ENCODE measurements around the gene IMMP2L.
"Not testable (repeated sequence)": the region's sequence is repeated elsewhere in the genome, so short reads cannot be mapped to it uniquely, and the experiment has no call there.

The IMMP2L gene

DNA sequence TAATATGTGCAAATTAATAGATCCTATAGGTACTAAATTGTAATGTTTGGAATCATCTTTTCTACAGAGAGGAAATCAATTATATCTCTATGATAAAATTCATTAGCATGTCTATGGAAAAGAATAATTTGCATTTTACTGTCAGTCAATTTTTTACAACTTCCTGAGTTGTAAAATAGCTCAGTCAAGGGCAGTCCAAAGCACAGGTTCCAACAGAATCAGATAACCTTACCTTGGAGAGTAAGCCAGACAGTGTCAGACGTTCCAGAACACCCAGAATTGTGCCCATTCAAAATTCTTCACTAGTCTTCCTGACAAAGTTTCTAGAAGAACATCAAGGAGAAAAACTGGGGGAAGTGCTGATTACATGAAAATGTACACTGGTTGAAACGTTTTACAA lies 31.1 kb upstream of the IMMP2L start:
- H3K4me3 ChIP-seq (ENCODE audit: low read depth, low read length) = no peak overlapping the region
- TF ChIP-seq, protein P1, sequence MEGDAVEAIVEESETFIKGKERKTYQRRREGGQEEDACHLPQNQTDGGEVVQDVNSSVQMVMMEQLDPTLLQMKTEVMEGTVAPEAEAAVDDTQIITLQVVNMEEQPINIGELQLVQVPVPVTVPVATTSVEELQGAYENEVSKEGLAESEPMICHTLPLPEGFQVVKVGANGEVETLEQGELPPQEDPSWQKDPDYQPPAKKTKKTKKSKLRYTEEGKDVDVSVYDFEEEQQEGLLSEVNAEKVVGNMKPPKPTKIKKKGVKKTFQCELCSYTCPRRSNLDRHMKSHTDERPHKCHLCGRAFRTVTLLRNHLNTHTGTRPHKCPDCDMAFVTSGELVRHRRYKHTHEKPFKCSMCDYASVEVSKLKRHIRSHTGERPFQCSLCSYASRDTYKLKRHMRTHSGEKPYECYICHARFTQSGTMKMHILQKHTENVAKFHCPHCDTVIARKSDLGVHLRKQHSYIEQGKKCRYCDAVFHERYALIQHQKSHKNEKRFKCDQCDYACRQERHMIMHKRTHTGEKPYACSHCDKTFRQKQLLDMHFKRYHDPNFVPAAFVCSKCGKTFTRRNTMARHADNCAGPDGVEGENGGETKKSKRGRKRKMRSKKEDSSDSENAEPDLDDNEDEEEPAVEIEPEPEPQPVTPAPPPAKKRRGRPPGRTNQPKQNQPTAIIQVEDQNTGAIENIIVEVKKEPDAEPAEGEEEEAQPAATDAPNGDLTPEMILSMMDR (IDR thresholded peaks at IDR 0.05; ENCODE audit: insufficient read depth, low read depth, low read length, missing control alignments) = no peak
- no peak for DNase-seq (ENCODE audit: low read depth)

DNA sequence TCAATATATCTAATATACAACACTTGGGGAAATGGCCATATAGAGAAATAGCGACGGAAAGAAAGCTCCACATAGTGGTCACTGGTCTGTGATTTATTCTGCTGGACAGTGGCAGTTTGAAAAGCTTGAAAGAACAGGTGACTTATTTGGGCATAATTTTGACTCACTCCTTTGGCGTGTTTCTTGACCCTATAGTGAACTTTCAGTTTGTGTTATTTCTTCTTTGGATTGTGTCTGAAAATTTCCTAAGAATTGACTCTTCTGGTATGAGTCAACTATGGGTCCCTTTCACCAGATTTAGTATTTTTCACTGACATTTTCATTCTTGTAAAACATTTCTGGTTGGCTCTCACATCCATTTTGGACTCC lies 25.8 kb upstream of the IMMP2L start:
- TF ChIP-seq, protein P1 (IDR thresholded peaks at IDR 0.05; ENCODE audit: insufficient read depth, low read depth, low read length, missing control alignments) = no peak
- DNase-seq (ENCODE audit: low read depth) = peak; percentile 7
- no peak overlapping the region for H3K4me3 ChIP-seq (ENCODE audit: low read depth, low read length)

DNA sequence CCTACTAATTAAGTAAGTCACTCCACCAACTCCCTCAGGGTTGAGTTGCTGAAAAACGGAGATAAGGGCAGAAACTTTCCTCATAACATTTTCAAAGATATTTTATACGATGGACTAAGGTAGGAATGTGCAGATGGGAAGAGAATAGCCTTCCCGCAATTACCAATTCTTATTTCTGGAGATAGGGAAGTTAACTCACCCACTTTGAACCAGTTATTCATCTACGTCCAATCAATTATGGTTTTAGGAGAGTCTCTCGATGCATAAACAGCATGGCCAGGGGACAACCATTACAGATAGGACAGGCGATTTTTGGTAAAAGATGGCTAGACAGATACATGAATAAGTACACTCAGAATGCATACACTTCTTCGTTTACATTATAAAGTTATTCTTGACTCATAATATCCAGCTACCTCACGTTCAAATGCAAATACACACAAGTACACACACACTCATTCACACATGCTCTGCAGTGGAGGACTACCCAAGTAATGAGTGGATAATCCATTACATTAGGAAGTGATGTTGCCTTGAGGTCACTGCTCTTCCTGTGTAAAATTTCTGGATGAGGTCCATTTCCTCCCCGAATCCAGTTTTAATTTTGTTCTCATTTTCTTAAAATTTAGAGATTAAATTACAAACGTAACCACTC lies 25.2 kb upstream of the IMMP2L start:
- no peak for DNase-seq (ENCODE audit: low read depth)
- TF ChIP-seq, protein P1 (IDR thresholded peaks at IDR 0.05; ENCODE audit: insufficient read depth, low read depth, low read length, missing control alignments) = no peak
- no peak overlapping the region for H3K4me3 ChIP-seq (ENCODE audit: low read depth, low read length)

DNA sequence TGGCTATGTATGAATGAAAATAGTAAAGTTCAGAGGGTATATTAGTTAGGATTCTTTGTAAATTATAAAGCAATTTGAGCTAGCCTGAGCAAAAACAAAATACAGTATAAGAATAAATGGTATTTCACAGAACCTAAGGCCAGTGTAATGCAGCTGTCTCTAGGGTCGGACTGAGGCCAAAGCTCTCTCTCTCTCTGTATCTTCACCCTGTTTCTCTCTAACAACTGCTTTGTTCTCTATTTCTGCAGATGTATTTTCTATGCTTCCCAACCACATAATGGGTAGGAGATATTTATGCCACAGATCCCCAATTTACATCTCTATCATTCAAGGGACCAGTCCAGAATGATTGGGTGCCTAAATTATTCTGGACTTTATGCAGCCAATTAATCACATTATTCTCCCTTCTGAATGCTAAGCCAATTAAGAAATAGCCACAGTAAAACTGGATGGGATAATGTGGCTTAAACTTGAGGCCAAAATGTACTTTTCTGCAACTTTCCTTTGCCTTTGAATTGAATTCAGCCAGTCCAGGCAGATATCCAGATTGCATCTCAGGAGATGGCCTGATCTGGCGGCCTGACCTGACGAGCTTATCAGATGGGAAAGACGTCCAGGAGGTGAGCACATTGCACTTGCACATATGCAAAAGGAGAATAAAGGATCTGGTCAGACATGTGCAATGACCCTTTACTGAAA lies 24.6 kb upstream of the IMMP2L start:
- H3K4me3 ChIP-seq (ENCODE audit: low read depth, low read length) = no peak overlapping the region
- TF ChIP-seq, protein P1 (IDR thresholded peaks at IDR 0.05; ENCODE audit: insufficient read depth, low read depth, low read length, missing control alignments) = no peak
- no peak for DNase-seq (ENCODE audit: low read depth)

DNA sequence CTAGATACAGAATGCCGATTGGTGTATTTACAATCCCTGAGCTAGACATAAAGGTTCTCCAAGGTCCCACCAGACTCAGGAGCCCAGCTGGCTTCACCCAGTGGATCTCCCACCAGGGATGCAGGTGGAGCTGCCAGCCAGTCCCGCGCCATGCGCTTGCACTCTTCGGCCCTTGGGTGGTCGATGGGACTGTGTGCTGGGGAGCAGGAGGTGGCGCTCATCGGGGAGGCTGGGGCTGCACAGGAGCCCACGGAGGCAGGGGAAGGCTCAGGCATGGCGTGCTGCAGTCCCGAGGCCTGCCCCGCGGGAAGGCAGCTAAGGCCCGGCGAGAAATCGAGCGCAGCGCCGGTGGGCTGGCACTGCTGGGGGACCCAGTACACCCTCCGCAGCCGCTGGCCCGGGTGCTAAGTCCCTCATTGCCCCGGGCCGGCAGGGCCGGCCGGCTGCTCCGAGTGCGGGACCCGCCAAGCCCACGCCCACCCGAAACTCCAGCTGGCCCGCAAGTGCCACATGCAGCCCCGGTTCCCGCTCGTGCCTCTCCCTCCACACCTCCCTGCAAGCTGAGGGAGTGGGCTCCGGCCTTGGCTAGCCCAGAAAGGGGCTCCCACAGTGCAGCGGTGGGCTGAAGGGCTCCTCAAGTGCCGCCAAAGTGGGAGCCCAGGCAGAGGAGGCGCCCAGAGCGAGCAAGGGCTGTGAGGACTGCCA lies 19.6 kb upstream of the IMMP2L start:
- H3K4me3 ChIP-seq (ENCODE audit: low read depth, low read length); DNase-seq (ENCODE audit: low read depth): not testable (repeated sequence)

DNA sequence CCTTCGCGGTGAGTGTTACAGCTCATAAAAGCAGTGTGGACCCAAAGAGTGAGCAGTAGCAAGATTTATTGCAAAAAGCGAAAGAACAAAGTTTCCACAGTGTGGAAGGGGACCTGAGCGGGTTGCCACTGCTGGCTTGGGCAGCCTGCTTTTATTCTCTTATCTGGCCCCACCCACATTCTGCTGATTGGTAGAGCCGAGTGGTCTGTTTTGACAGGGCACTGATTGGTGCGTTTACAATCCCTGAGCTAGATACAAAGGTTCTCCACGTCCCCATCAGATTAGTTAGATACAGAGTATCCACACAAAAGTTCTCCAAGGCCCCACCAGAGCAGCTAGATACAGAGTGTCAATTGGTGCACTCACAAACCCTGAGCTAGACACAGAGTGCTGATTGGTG lies 18.9 kb upstream of the IMMP2L start:
- DNase-seq (ENCODE audit: low read depth) = not testable (repeated sequence)

DNA sequence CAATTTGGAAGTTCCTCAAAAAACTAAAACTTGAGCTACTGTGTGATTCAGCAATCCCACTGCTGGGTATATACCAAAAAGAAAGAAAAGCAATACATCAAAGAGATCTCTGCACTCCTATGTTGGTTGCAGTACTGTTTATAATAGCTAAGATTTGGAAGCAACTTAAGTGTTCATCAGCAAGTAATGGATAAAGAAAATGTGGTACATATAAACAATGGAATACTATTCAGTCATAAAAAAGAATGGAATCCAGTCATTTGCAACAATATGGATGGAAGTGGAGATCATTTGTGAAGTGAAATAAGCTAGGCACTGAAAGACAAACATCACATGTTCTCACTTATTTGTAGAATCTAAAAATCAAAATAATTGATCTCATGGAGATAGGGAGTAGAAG lies 16.5 kb upstream of the IMMP2L start:
- no peak overlapping the region for H3K4me3 ChIP-seq (ENCODE audit: low read depth, low read length)
- TF ChIP-seq, protein P1 (IDR thresholded peaks at IDR 0.05; ENCODE audit: insufficient read depth, low read depth, low read length, missing control alignments) = no peak
- no peak for DNase-seq (ENCODE audit: low read depth)

More for the DNA sequence above, 18.9 kb upstream of the IMMP2L start:
- H3K4me3 ChIP-seq (ENCODE audit: low read depth, low read length) = not testable (repeated sequence)
